HG03066 (cell line): ENCODE data around the gene PKHD1.
"Not testable (repeated sequence)": the region's sequence is repeated elsewhere in the genome, so short reads cannot be mapped to it uniquely, and the experiment has no call there.

ENCODE experiments used
- ATAC-seq: cut with Tn5 transposase; IDR thresholded peaks from one replicate; pipeline ENCODE4 v1.9.1; 2021; ENCODE audit warnings: low read depth; ENCODE audit not compliant: unreplicated experiment

The PKHD1 gene

DNA sequence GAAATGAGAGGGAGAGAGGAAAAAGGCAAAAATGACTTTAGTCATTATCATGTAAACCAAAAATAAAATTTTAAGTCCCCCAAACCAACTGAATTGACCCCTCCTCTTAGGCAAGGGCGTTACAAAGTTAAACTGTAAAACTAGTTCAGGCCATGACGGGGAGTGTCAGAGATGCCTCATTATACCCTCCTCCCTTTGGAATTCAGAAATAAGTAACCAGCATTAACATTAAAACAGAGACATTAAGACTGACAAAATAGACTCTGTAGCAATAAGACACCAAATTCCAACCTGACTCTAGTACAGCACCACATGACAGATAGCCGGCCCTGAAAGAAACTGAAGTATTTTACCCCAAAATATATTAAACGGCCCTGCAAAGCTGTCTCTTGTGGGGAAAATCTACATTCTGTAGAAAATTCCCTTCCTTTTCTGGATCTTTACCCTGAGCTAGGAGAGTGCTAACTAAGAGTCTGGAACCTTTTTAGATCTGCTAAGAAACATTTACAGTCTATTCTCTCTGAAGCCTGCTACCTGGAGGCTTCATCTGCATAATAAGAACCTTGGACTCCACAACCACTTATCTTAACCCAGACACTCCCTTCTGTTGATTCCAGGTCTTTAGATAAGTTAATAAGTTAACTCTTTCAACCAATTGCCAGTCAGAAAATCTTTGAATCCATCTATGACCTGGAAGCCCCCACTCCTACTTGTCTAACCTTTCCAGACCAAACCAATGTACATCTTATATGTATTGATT is 150.7 kb downstream of the PKHD1 start:
- no peak for ATAC-seq

GRCh38 chr6:51934098-51934497 is 153.3 kb downstream of the PKHD1 start:
- ATAC-seq, result no peak

- ATAC-seq, result no peak
These were observed 154.5 kb downstream of the PKHD1 start for GRCh38 chr6:51932956-51933355.

DNA sequence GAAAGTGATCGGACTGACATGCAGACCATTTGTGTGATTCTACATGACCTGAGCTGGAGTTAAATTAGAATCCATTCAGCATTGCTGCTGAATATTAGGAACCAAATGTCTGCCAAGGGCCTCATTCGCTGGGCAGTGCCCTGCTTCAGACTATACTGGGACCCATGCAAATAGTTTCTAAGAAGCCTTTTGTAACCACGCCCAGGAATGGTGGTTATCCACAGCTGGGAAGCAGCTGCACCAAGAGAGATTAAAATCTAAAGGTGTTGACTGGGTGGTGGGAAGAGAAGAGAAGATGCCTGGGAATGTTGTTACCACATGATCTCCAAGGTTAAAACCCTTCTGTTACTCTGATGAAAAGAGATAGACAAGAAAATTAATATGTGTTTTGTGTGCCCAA is 156.8 kb downstream of the PKHD1 start:
- no peak for ATAC-seq

DNA sequence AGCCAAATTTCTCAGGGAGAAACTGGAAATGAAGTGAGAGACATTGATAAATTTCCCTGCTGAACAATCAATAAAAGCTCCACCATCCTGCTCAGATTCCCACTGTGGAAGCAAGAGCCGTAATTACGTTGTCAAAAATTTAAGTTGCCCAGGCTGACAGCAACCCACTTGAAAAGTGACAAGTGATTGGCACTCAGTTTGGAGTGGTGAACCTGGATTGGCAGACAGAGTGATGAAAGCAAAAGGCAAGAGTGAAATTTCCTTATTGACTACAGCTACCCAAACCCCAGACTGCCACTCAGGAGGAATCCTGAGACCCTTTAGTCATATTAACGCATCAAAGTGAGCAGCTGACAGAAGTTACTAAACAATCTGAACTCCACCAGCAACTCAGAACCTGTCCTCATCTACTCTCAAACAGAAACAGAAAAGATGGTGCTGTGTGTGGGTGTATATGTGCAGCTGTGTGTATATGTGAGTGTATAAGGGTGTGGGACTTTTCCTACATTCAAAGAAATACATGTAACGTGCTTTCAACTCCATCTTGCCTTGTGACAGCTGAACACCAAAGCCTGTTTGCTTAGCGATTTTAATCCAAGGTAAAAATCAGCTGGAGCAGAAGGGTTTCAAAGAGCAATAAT is 157.4 kb downstream of the PKHD1 start:
- no peak for ATAC-seq

DNA sequence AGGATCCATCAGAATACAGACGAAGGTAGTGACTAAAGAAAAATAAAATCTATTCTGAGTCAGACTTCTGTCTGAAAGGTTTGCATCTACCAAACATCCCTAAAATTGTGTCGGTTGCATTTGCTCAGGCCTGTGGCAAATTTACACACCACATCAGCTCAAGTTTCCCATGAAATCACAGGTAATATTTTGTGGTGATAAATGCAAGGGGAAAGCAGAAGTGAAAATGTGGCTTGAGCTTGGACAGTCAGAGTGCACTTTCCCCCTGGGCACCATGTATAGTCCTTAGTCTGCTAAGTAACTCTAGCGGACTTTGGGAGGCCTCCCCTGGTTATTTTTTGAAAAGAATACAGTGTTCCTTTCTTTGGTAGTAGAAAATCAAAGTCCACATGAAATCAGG is 159.1 kb downstream of the PKHD1 start:
- peak; percentile 74 for ATAC-seq

DNA sequence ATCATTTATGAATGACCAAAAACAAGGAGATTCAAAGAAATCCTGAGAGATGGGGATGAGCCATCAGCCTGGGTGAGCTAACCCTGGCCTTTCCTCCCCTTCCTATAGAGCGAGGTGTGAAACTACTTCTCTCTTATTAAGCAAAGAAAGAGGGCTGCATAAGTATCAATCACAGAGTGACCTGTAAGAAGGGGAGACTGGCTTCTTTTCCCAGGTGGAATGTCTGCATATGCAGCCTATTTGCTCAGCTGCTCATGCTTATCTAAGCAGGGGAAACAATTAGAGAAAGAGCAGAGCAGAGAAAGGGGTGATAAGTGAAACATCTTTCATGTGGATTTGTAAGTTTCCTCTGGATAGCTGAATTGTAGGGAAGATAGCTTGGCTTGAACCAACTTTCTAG is 160.0 kb downstream of the PKHD1 start:
- no peak for ATAC-seq

- ATAC-seq, result no peak
These were observed 161.3 kb downstream of the PKHD1 start for GRCh38 chr6:51926125-51926524.

GRCh38 chr6:51922479-51922878 is 164.9 kb downstream of the PKHD1 start:
- ATAC-seq, result not testable (repeated sequence)

DNA sequence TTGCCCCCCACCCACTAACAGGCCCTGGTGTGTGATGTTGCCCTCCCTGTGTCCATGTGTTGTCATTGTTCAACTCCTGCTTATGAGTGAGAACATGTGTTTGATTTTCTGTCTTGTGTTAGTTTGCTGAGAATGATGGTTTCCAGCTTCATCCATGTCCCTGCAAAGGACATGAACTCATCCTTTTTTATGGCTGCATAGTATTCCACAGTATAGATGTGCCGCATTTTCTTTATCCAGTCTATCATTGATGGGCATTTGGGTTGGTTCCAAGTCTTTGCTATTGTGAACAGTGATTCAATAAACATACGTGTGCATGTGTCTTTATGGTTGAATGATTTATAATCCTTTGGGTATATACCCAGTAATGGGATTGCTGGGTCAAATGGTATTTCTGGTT is 169.1 kb downstream of the PKHD1 start:
- ATAC-seq, result not testable (repeated sequence)

DNA sequence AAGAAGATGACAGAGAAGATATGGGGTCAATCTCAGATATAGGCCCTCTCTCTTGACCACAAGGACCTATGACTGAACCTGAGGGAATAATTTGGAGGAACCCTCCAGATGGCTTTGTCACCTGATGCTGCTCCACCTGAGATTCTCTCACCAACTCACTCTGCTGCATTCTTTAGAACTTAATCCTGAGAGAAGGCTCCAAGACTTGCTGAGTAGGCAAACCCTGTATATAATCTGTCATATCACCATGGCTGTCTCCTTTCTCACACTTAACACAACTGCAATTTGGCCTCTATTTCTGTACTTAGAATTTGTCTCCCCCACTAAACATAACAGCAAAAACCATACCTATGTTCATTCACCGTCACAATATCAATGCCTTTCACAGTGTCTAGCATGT is 172.3 kb downstream of the PKHD1 start:
- ATAC-seq, result no peak

DNA sequence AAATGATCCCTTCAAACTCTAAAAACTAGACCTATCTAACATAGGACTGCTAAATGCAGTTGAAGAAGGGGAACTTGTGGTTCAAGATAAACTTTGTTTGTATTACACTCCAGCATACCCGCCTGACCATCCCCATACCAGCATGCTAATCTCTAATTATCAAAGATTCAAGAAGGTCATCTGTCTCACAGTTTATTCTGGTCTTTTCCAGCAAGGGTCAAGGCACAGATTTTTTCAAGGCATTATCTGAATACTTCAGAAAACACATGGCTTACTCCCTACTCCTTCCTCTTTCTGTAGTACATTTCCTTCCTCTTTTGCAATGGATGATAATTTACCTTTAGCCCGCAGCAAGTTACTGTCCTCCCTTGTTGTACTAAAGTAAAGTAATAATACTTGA is 174.1 kb downstream of the PKHD1 start:
- no peak for ATAC-seq

DNA sequence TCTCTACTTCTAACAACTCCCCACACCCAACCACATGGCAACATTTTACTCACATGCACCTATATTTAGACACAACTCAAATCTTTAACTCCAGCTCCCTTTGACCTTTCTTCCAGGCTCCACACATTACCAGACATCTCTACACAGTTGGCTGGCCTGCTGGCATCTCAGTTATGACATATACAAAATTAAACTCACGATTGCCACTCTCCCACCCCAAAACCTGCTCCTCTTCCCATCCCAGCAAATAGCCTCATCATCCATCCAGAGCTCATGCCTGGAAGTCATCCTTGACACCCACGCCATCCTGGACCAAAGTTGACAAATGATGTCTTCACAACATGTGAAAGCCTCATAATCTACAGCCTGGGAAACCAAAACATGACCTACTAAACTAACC is 176.6 kb downstream of the PKHD1 start:
- ATAC-seq, result no peak

- no peak for ATAC-seq
These were observed 179.2 kb downstream of the PKHD1 start for GRCh38 chr6:51908243-51908642.

DNA sequence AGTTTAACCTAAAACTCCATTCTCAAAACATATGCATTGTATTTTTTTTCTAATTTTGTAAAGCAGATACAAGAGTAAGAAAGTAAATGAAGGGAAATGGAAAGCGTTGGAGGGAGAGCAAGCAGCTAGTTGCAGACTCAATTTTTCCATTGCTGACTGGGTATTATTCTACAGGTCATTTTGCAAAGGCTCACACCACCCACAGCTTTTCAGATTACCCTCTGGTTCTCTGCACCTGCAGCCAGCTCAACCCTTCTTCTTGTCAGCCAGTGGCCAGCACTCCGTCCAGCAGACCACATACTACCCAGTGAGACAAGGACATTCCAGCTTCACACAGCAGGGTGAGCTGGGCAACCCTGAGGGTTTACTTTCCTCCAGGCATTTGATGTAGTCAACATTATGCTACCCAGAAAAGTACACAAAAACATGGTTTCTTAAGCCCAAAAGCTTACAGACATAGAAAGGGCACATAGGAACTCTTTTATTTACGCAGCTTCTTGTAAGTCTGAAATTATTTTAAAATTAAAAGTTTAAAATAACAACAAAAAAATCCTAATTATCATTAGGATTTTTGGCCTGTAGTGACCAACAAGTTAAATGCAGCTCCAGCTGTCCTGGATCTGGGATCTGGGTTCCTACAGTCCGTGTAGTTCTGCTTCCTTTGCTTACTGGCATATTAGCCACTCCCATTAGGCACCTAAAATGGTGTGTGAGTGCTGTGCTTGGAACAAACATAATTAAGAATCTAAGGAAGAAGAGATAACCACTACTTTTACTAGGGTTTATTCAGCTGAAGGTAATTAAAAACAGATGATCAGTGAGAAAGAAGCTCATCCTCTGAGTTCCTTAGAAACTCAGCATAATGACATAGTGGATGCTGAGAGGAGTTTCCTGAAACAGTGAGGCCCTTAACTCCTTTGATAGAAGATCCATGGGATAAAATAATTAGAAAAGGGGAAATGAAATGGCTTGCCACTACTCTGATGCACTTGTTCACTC is 185.3 kb downstream of the PKHD1 start:
- no peak for ATAC-seq

GRCh38 chr6:51893366-51893765 is 194.0 kb downstream of the PKHD1 start:
- no peak for ATAC-seq

GRCh38 chr6:51892750-51893149 is 194.7 kb downstream of the PKHD1 start:
- no peak for ATAC-seq

- no peak for ATAC-seq
These were observed 195.1 kb downstream of the PKHD1 start for GRCh38 chr6:51892339-51892738.

- ATAC-seq, result no peak
These were observed 195.6 kb downstream of the PKHD1 start for GRCh38 chr6:51891784-51892183.

GRCh38 chr6:51887859-51888258 is 199.6 kb downstream of the PKHD1 start:
- ATAC-seq, result no peak

DNA sequence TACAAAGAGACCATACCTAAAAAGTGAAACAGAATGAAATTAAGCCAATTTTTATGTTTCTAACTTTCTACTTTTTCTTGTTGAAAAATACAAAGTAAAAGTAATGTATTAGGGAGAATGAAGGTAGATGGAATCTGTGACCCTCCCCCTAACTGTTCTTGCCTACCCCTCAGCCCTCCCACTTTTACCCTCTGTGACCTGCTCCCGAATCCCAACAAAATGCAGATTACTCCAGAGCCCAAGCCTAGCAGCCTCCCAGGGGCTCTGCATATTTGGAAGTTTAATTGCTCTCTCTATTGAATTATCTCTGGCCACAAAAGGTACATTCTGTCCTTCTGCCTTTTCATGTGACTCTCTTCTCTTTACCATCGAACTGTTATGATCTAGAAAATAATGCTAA is 201.5 kb downstream of the PKHD1 start:
- no peak for ATAC-seq
